NOMO-1 treated with DMSO at 0.1 percent for 48 hours (cell line): ENCODE data around the gene SLC25A41.

ENCODE experiments used
- DNase-seq: peaks from one replicate; lab custom pipeline; 2025; ENCODE audit not compliant: unreplicated experiment; lab: John Stamatoyannopoulos, UW

The SLC25A41 gene

GRCh38 chr19:6460099-6460884 lies 26.7 kb upstream of the SLC25A41 start:
- peak; percentile 99 for DNase-seq

GRCh38 chr19:6459262-6460098 lies 25.9 kb upstream of the SLC25A41 start, which contains the start of gene SLC25A23:
TSS of gene SLC25A23 (minus strand) at chr19:6459792. CDS start at chr19:6459628, 164 bp downstream.
- DNase-seq, result peak; percentile 53

- no peak for DNase-seq
These were observed 25.2 kb upstream of the SLC25A41 start for GRCh38 chr19:6458695-6459261.

GRCh38 chr19:6457958-6458694 lies 24.6 kb upstream of the SLC25A41 start:
- DNase-seq, result no peak

GRCh38 chr19:6455924-6456323 lies 22.4 kb upstream of the SLC25A41 start:
- DNase-seq, result no peak

- no peak for DNase-seq
These were observed 20.5 kb upstream of the SLC25A41 start for GRCh38 chr19:6453951-6454565.

- DNase-seq, result no peak
These were observed 19.3 kb upstream of the SLC25A41 start for GRCh38 chr19:6452899-6453298.

- no peak for DNase-seq
These were observed 18.7 kb upstream of the SLC25A41 start for GRCh38 chr19:6452223-6452614.

GRCh38 chr19:6451583-6452222 lies 18.1 kb upstream of the SLC25A41 start:
- DNase-seq, result no peak

- DNase-seq, result no peak
These were observed 16.6 kb upstream of the SLC25A41 start for GRCh38 chr19:6450166-6450565.

- DNase-seq, result no peak
These were observed 14.5 kb upstream of the SLC25A41 start for GRCh38 chr19:6448045-6448444.

- no peak for DNase-seq
These were observed 12.9 kb upstream of the SLC25A41 start for GRCh38 chr19:6446452-6446851.

GRCh38 chr19:6443986-6444385 lies 10.4 kb upstream of the SLC25A41 start:
- no peak for DNase-seq

- DNase-seq, result no peak
These were observed 8.6 kb upstream of the SLC25A41 start for GRCh38 chr19:6442087-6442688.

GRCh38 chr19:6440905-6441304 lies 7.3 kb upstream of the SLC25A41 start:
- no peak for DNase-seq

GRCh38 chr19:6439743-6440142 lies 6.2 kb upstream of the SLC25A41 start:
- no peak for DNase-seq

GRCh38 chr19:6433165-6433564 lies 398 bp downstream of the SLC25A41 start:
- no peak for DNase-seq

- DNase-seq, result no peak
These were observed 1.7 kb downstream of the SLC25A41 start for GRCh38 chr19:6431891-6432290.

GRCh38 chr19:6429419-6430221 lies 3.9 kb downstream of the SLC25A41 start:
- peak; percentile 58 for DNase-seq
